K562 (cell line): ENCODE results near the gene XPO6. TPM values are rescaled to one million over a fixed set of nuclear protein-coding genes. Genes with fewer than 3 reads are reported as not detected.

Experiments
- ATAC-seq: fragments of 200-7000 bp; cut with Tn5 transposase; 3 replicates; pipeline ENCODE4 v1.9.1; 2020; ENCODE audit warnings: moderate library complexity
- BruUV-seq: library from RNA; stranded (reverse); fragments of 400-500 nt; replicated peaks from 2 replicates; lab custom pipeline; 2021; lab: Mats Ljungman, UMichigan
- CTCF ChIA-PET: fragments of 300-600 bp; formaldehyde crosslinking; extraction: SDS; loops from one replicate; lab custom pipeline; 2021; ENCODE audit warnings: low intra/inter-chr PET ratio; lab: Yijun Ruan, JAX
- POLR2A ChIA-PET: fragments of 300-600, 350-650 bp; sonication (Branson Sonifier 250); formaldehyde crosslinking; extraction: SDS; loops from one replicate; lab custom pipeline; 2021; ENCODE audit warnings: antibody characterized with exemption, inconsistent platforms; lab: Yijun Ruan, JAX
- DNase-seq, 4 experiments: peaks; one replicate each; pipeline versions ENCODE4 v3.0.0 to v3.0.0-alpha.2; 2011 to 2018; ENCODE audit warnings: low spot score in 3 of 4, mixed read lengths in 3 of 4; ENCODE audit errors: extremely low read depth in 1 of 4
- FAIRE-seq: peaks from 2 replicates; lab custom pipeline; 2011; peaks lifted over from hg19 to GRCh38; lab: Jason Lieb, UNC
- H2AFZ ChIP-seq: 2 replicates; pipeline ENCODE4 v1.6.0; 2011; ENCODE audit warnings: low read depth, low read length, control low read depth, inconsistent platforms
- H3K27ac ChIP-seq: fragments of 200-600 bp; 3 replicates; pipeline ENCODE4 v1.8.0; 2011; ENCODE audit warnings: low read depth, mild to moderate bottlenecking, control low read depth, inconsistent platforms, low read length, moderate library complexity, mixed read lengths; ENCODE audit errors: extremely low read depth
- H3K27me3 ChIP-seq, 2 experiments: fragments of 300-600 bp in 1 of 2; 2 replicates in 1 of 2; 3 replicates in 1 of 2; pipeline versions ENCODE4 v1.6.0 to v1.8.0; 2011; ENCODE audit warnings: inconsistent platforms in 2 of 2, low read length in 2 of 2, mild to moderate bottlenecking in 1 of 2, mixed read lengths in 1 of 2, moderate library complexity in 1 of 2; ENCODE audit not compliant: control insufficient read depth in 2 of 2, insufficient read depth in 2 of 2
- H3K36me3 ChIP-seq: fragments of 300-600 bp; 3 replicates; pipeline ENCODE4 v1.8.0; 2011; ENCODE audit warnings: mild to moderate bottlenecking, low read length, inconsistent platforms; ENCODE audit not compliant: control insufficient read depth, insufficient read depth
- H3K4me1 ChIP-seq, 2 experiments: fragments of 200-600 bp in 1 of 2; replicated peaks in 1 of 2; 2 replicates in 1 of 2; 3 replicates in 1 of 2; pipeline versions ENCODE4 v1.5.1 to v1.8.0; 2011; ENCODE audit warnings: inconsistent platforms in 2 of 2, low read length in 2 of 2, mild to moderate bottlenecking in 1 of 2, mixed read lengths in 1 of 2, moderate library complexity in 1 of 2; ENCODE audit not compliant: control insufficient read depth in 2 of 2, insufficient read depth in 2 of 2
- H3K4me2 ChIP-seq: 2 replicates; pipeline ENCODE4 v1.6.1; 2011; ENCODE audit warnings: low read length, control low read depth, inconsistent platforms, mixed read lengths; ENCODE audit not compliant: insufficient read depth
- H3K4me3 ChIP-seq: fragments of 200-600 bp; sonication (generic), shearing (Covaris generic); 2 replicates; pipeline ENCODE4 v1.5.1; 2016; ENCODE audit warnings: control low read depth, inconsistent platforms
- H3K79me2 ChIP-seq: fragments of 200-600 bp; 3 replicates; pipeline ENCODE4 v1.8.0; 2011; ENCODE audit warnings: low read length, inconsistent platforms; ENCODE audit not compliant: control insufficient read depth, insufficient read depth
- H3K9ac ChIP-seq, 2 experiments: 2 replicates each; pipeline versions ENCODE4 v1.6.0 to v1.6.1; 2011; ENCODE audit warnings: low read depth in 2 of 2, low read length in 2 of 2, control low read depth in 1 of 2, inconsistent platforms in 1 of 2, mild to moderate bottlenecking in 1 of 2, mixed read lengths in 1 of 2; ENCODE audit not compliant: insufficient read depth in 1 of 2
- H3K9me1 ChIP-seq: one replicate; pipeline ENCODE4 v1.6.0; 2011; ENCODE audit warnings: inconsistent platforms, mild to moderate bottlenecking, low read length, moderate library complexity; ENCODE audit not compliant: control insufficient read depth, insufficient read depth
- H3K9me3 ChIP-seq: replicated peaks from 2 replicates; pipeline ENCODE4 v1.5.1; 2011; ENCODE audit warnings: low read depth, low read length, inconsistent platforms; ENCODE audit not compliant: control insufficient read depth, insufficient read depth
- H4K20me1 ChIP-seq: replicated peaks from 2 replicates; pipeline ENCODE4 v1.6.1; 2011; ENCODE audit warnings: low read length, inconsistent platforms, mixed read lengths; ENCODE audit not compliant: control insufficient read depth, insufficient read depth
- ATF1 ChIP-seq, 2 experiments: fragments of 450-650 bp in 1 of 2; IDR thresholded peaks; 2 replicates each; pipeline ENCODE4 v1.6.1; 2016; ENCODE audit warnings: missing compliant biosample characterization in 1 of 2, missing genetic modification characterization in 1 of 2
- BRD4 ChIP-seq: fragments of 200-600 bp; sonication (generic); IDR thresholded peaks from 2 replicates; pipeline ENCODE4 v1.6.1; 2017; ENCODE audit warnings: inconsistent platforms
- CEBPB ChIP-seq: fragments of 450-650 bp; IDR thresholded peaks from 2 replicates; pipeline ENCODE4 v1.6.1; 2016; ENCODE audit warnings: missing genetic modification characterization, missing compliant biosample characterization
- E4F1 ChIP-seq: fragments of 250-450 bp; sonication (Bioruptor Pico); IDR thresholded peaks from 2 replicates; pipeline ENCODE4 v1.5.0; 2021; ENCODE audit warnings: mild to moderate bottlenecking, borderline replicate concordance
- ESRRA ChIP-seq: fragments of 450-650 bp; IDR thresholded peaks from 2 replicates; pipeline ENCODE4 v1.6.1; 2014; ENCODE audit warnings: low read depth, mild to moderate bottlenecking, moderate library complexity, borderline replicate concordance
- HCFC1 ChIP-seq: IDR thresholded peaks from 2 replicates; pipeline ENCODE4 v1.6.1; 2012; ENCODE audit warnings: low read depth, low read length, improper control_type of control experiment
- PBX2 ChIP-seq, 2 experiments: IDR thresholded peaks in 1 of 2; conservative IDR thresholded peaks in 1 of 2; 2 replicates each; pipeline ENCODE4 v1.6.1; 2016; ENCODE audit warnings: low read depth in 2 of 2, mild to moderate bottlenecking in 1 of 2, missing compliant biosample characterization in 1 of 2, missing genetic modification characterization in 1 of 2, moderate library complexity in 1 of 2
- PHB ChIP-seq: fragments of 250-450 bp; sonication (Bioruptor Pico); IDR thresholded peaks from 2 replicates; pipeline ENCODE4 v1.5.0; 2021
- RBM34 ChIP-seq: fragments of 200-400 bp; formaldehyde crosslinking; IDR thresholded peaks from 2 replicates; pipeline ENCODE4 v1.6.1; 2018; ENCODE audit warnings: low read length, borderline replicate concordance; ENCODE audit not compliant: insufficient read depth
- ZNF239 ChIP-seq: fragments of 250-450 bp; sonication (Bioruptor Pico); IDR thresholded peaks from 2 replicates; pipeline ENCODE4 v1.4.0; 2020; ENCODE audit warnings: mild to moderate bottlenecking
- WGBS: fragments of 100-300 bp; shearing (Covaris generic); methylation state at CpG from one replicate; pipeline ENCODE4 v1.1.6; 2016; ENCODE audit warnings: low coverage, mixed read lengths; ENCODE audit not compliant: insufficient coverage; ENCODE audit errors: missing lambda C conversion rate; 5-methylcytosine and 5-hydroxymethylcytosine counted together
- in situ Hi-C: fragments of 300-500 bp; cut with MboI; formaldehyde crosslinking; loops from 4 replicates; pipeline ENCODE4 v1.15.0; 2018; ENCODE audit warnings: inconsistent platforms, mixed read lengths
- intact Hi-C: fragments of 100-400 bp; cut with micrococcal nuclease; formaldehyde crosslinking; loops from 2 replicates; pipeline ENCODE4 v1.14.2; 2022
- polyA plus RNA-seq, 8 experiments: library from polyadenylated mRNA; depleted of rRNA in 4 of 8; stranded (reverse) in 5 of 8; unstranded in 3 of 8; fragments of >200 nt; fragmentation: Nextera tagmentation in 2 of 8; fragmentation: Illumina TruSeq in 1 of 8; extraction: Ambion mirVana in 2 of 8; extraction: Trizol in 1 of 8; gene quantifications; 2 replicates each; pipeline versions ENCODE4 v1.2.1 to v1.2.3, GENCODE V29; 2011 to 2014; ENCODE audit warnings: inconsistent platforms in 1 of 8, missing spikeins in 1 of 8
- total RNA-seq, 7 experiments: library from RNA; depleted of rRNA in 6 of 7; stranded (reverse); fragments of >200 nt in 6 of 7; fragmentation: Illumina TruSeq in 2 of 7; extraction: Trizol in 2 of 7; gene quantifications; 2 replicates each; pipeline versions ENCODE4 v1.2.1 to v1.2.3, GENCODE V29; 2011 to 2021; ENCODE audit warnings: low replicate concordance in 1 of 7

Gene XPO6
- total and polyA plus RNA-seq, 9 of the 15 experiments (the other 6 are each of a cell fraction or from before 2014, with no cell fraction given), result 11.2 to 196 (median 119) TPM

GRCh38 chr16:28081391-28081968 is 130.3 kb downstream of the XPO6 start:
- TF ChIP-seq ATF1 (CRISPR knock-in tag; IDR thresholded peaks at IDR 0.05), result no peak
- no peak for TF ChIP-seq ATF1 (tag; IDR thresholded peaks at IDR 0.05)
- TF ChIP-seq, all 486 proteins: peak for 0
- BruUV-seq, result no TSS peak
- Histone ChIP-seq H3K79me2 (no peaks in the 10 kb centered on the region), H3K9ac (no peak overlapping the region), H2AFZ (no peak overlapping the region), H3K4me3 (no peak overlapping the region), H3K36me3 (no peaks in the 10 kb centered on the region), H3K9me1 (no peaks in the 10 kb centered on the region), H3K27me3 (peaks cover 15 to 26% of the 10 kb centered on the region in 2 experiments), H3K9me3 (no peaks in the 10 kb centered on the region), H3K4me1 (peaks cover 6 to 13% of the 10 kb centered on the region in 2 experiments; a peak in 4 of 5 replicates), H3K4me2 (no peak overlapping the region), H3K27ac (no peak overlapping the region), H4K20me1 (peaks cover 3% of the 10 kb centered on the region; the same call in 1 of the 2 replicates)
- FAIRE-seq, result no peak
- no peak for DNase-seq
- ChIA-PET CTCF (no interaction called here), POLR2A (interaction anchor here (0.7 to 1.4 kb wide), 2 partner anchors 52 to 347 kb away, joined by 3 read pairs; no protein-coding TSS in a partner anchor)
- no peak for ATAC-seq
- intact Hi-C loops (no loop called here), in situ Hi-C loops (no loop called here)
- WGBS, result 40% methylated on average over 9 of the region's 9 CpGs

GRCh38 chr16:28078261-28078660 is 133.5 kb downstream of the XPO6 start:
- FAIRE-seq, result no peak
- Histone ChIP-seq H3K79me2 (no peaks in the 10 kb centered on the region), H4K20me1 (peaks cover 3% of the 10 kb centered on the region; the same call in 1 of the 2 replicates), H2AFZ (no peak overlapping the region), H3K4me3 (no peak overlapping the region), H3K4me2 (no peak overlapping the region), H3K36me3 (no peaks in the 10 kb centered on the region), H3K9me1 (no peaks in the 10 kb centered on the region), H3K27ac (no peak overlapping the region), H3K27me3 (peaks cover 17 to 46% of the 10 kb centered on the region in 2 experiments), H3K4me1 (peaks cover 6 to 10% of the 10 kb centered on the region in 2 experiments; a peak in 4 of 5 replicates), H3K9ac (no peak overlapping the region), H3K9me3 (no peaks in the 10 kb centered on the region)
- CTCF ChIA-PET, result no interaction called here
- in situ Hi-C loops (no loop called here), intact Hi-C loops (no loop called here)
- BruUV-seq, result no TSS peak
- WGBS, result 3% methylated on average over 5 of the region's 6 CpGs
- no peak for ATAC-seq
- no peak for DNase-seq
- POLR2A ChIA-PET, result no interaction called here
- TF ChIP-seq ZNF239 (CRISPR knock-in tag) (no peak), BRD4 (no peak), CEBPB (tag) (no peak), ESRRA (no peak), HCFC1 (no peak), PHB (no peak), PBX2 (CRISPR knock-in tag; IDR thresholded peaks at IDR 0.05; ENCODE audit: low read depth) (no peak), PBX2 (tag; conservative IDR thresholded peaks at IDR 0.05; ENCODE audit: low read depth) (no peak), E4F1 (CRISPR knock-in tag) (no peak), RBM34 (no peak)
